A673 (cell line): ENCODE results near the gene CCDC201.

Experiments used
- CTCF ChIP-seq: fragments of 300-800, 200-600 bp; sonication (generic); conservative IDR thresholded peaks from 2 replicates; pipeline ENCODE4 v1.5.1; 2017; ENCODE audit warnings: low read depth, mild to moderate bottlenecking, antibody characterized with exemption, low read length, moderate library complexity, mixed read lengths
- EZH2 ChIP-seq: fragments of 200-600 bp; sonication (generic); IDR thresholded peaks from 2 replicates; pipeline ENCODE4 v1.6.1; 2017; ENCODE audit warnings: borderline replicate concordance, low read depth, mild to moderate bottlenecking, mixed read lengths, antibody characterized with exemption, low read length; ENCODE audit not compliant: poor library complexity, severe bottlenecking

GRCh38 chr7:45885264-45885882 is 12.5 kb upstream of the CCDC201 start:
- TF ChIP-seq CTCF (no peak), EZH2 (no peak)
